PC-3 (cell line): ENCODE results near the gene CACNA2D2.

Source experiments
- CTCF ChIP-seq: fragments of 300-600 bp; sonication (generic); conservative IDR thresholded peaks from 2 replicates; pipeline ENCODE4 v1.5.1; 2017; ENCODE audit warnings: antibody characterized with exemption, low read depth, mild to moderate bottlenecking, low read length
- EZH2 ChIP-seq: fragments of 300-600 bp; sonication (generic); IDR thresholded peaks from one replicate; pipeline ENCODE4 v1.6.1; 2017; ENCODE audit warnings: antibody characterized with exemption, mild to moderate bottlenecking, low read length; ENCODE audit not compliant: unreplicated experiment

GRCh38 chr3:50504681-50505080, 1.2 kb upstream of the CACNA2D2 start:
- no peak for TF ChIP-seq CTCF
- no peak for TF ChIP-seq EZH2
